WTC11 (cell line): ENCODE data around the gene C16orf90. TPM values are rescaled to one million over a fixed set of nuclear protein-coding genes. Genes with fewer than 3 reads are reported as not detected.

ENCODE experiments used
- ATAC-seq: fragments of 200-7000 bp; cut with Tn5 transposase; 2 replicates; pipeline ENCODE4 v1.10.0; 2021; ENCODE audit warnings: mild to moderate bottlenecking, moderate library complexity
- CTCF ChIA-PET: fragments of 300-600 bp; sonication (Branson Sonifier 250); formaldehyde crosslinking; loops from one replicate; lab custom pipeline; 2021; ENCODE audit warnings: antibody characterized with exemption; lab: Charles Lee
- POLR2A ChIA-PET: fragments of 350-600 bp; sonication (Branson Sonifier 250); formaldehyde crosslinking; loops from one replicate; lab custom pipeline; 2021; ENCODE audit warnings: antibody characterized with exemption; lab: Charles Lee
- DNase-seq: peaks from one replicate; pipeline ENCODE4 v3.0.0; 2021; ENCODE audit warnings: low spot score
- H3K27ac Mint-ChIP-seq: 2 replicates; pipeline ENCODE4 v1.8.0; 2021; ENCODE audit warnings: mixed read lengths
- H3K27me3 Mint-ChIP-seq: 2 replicates; pipeline ENCODE4 v1.8.0; 2021; ENCODE audit warnings: low read depth, mild to moderate bottlenecking, moderate library complexity, mixed read lengths
- H3K36me3 Mint-ChIP-seq: 2 replicates; pipeline ENCODE4 v1.8.0; 2021; ENCODE audit warnings: mixed read lengths
- H3K4me1 Mint-ChIP-seq: 2 replicates; pipeline ENCODE4 v1.8.0; 2022; ENCODE audit warnings: mixed read lengths
- H3K4me3 Mint-ChIP-seq: 2 replicates; pipeline ENCODE4 v1.8.0; 2021; ENCODE audit warnings: mild to moderate bottlenecking, moderate library complexity, mixed read lengths
- H3K9me3 Mint-ChIP-seq: 2 replicates; pipeline ENCODE4 v1.8.0; 2021; ENCODE audit warnings: mixed read lengths
- FOXJ3 ChIP-seq: sonication (generic); formaldehyde crosslinking; IDR thresholded peaks from 2 replicates; pipeline ENCODE4 v1.9.0; 2021; ENCODE audit warnings: missing genetic modification reagents, mild to moderate bottlenecking, borderline replicate concordance
- FOXP1 ChIP-seq: sonication (generic); formaldehyde crosslinking; IDR thresholded peaks from 2 replicates; pipeline ENCODE4 v1.8.0; 2022; ENCODE audit warnings: missing genetic modification reagents, mild to moderate bottlenecking, moderate library complexity, borderline replicate concordance
- JAZF1 ChIP-seq: fragments of 250-450 bp; sonication (Bioruptor Pico); IDR thresholded peaks from 2 replicates; pipeline ENCODE4 v1.9.0; 2021; ENCODE audit warnings: moderate library complexity, mild to moderate bottlenecking, inconsistent platforms
- NFATC4 ChIP-seq: fragments of 250-450 bp; sonication (Bioruptor Pico); IDR thresholded peaks from 2 replicates; pipeline ENCODE4 v1.9.0; 2021; ENCODE audit warnings: mild to moderate bottlenecking
- RORB ChIP-seq: fragments of 250-450 bp; sonication (Bioruptor Pico); IDR thresholded peaks from 2 replicates; pipeline ENCODE4 v1.9.0; 2021; ENCODE audit warnings: mild to moderate bottlenecking
- SMAD3 ChIP-seq: sonication (generic); formaldehyde crosslinking; IDR thresholded peaks from 2 replicates; pipeline ENCODE4 v1.8.0; 2022; ENCODE audit warnings: missing genetic modification reagents, mild to moderate bottlenecking, borderline replicate concordance
- SOX15 ChIP-seq: fragments of 250-450 bp; sonication (Bioruptor Pico); IDR thresholded peaks from 2 replicates; pipeline ENCODE4 v1.9.0; 2021; ENCODE audit warnings: mild to moderate bottlenecking
- ZNF121 ChIP-seq: sonication (generic); formaldehyde crosslinking; IDR thresholded peaks from 2 replicates; pipeline ENCODE4 v1.8.0; 2023; ENCODE audit warnings: missing genetic modification reagents
- ZNF263 ChIP-seq: sonication (generic); formaldehyde crosslinking; IDR thresholded peaks from 2 replicates; pipeline ENCODE4 v1.8.1; 2022; ENCODE audit warnings: low read depth, mild to moderate bottlenecking, moderate library complexity, missing genetic modification reagents
- ZNF423 ChIP-seq: fragments of 250-450 bp; sonication (Bioruptor Pico); IDR thresholded peaks from 2 replicates; pipeline ENCODE4 v2.1.2; 2022; ENCODE audit warnings: mild to moderate bottlenecking, moderate library complexity
- total RNA-seq: library from RNA; stranded (reverse); gene quantifications from 3 replicates; pipeline ENCODE4 v1.2.3, GENCODE V29; 2021
- TF ChIP-seq, protein P1 (sequence below): sonication (generic); formaldehyde crosslinking; IDR thresholded peaks from 2 replicates; pipeline ENCODE4 v1.8.0; 2022; ENCODE audit warnings: mild to moderate bottlenecking, missing genetic modification reagents
- TF ChIP-seq, protein P2 (sequence below): sonication (generic); formaldehyde crosslinking; IDR thresholded peaks from 2 replicates; pipeline ENCODE4 v1.8.1; 2023; ENCODE audit warnings: mild to moderate bottlenecking, moderate library complexity, missing genetic modification reagents
- TF ChIP-seq, protein P3 (sequence below): sonication (generic); formaldehyde crosslinking; IDR thresholded peaks from 2 replicates; pipeline ENCODE4 v1.8.0; 2022; ENCODE audit warnings: missing genetic modification reagents
- TF ChIP-seq, protein P4 (sequence below): sonication (generic); formaldehyde crosslinking; IDR thresholded peaks from 2 replicates; pipeline ENCODE4 v1.8.1; 2022; ENCODE audit warnings: mild to moderate bottlenecking, moderate library complexity, missing genetic modification reagents
- TF ChIP-seq, protein P5 (sequence below): sonication (generic); formaldehyde crosslinking; conservative IDR thresholded peaks from 2 replicates; pipeline ENCODE4 v1.8.1; 2022; ENCODE audit warnings: mild to moderate bottlenecking, missing genetic modification reagents
- TF ChIP-seq, protein P6 (sequence below): sonication (generic); formaldehyde crosslinking; IDR thresholded peaks from 2 replicates; pipeline ENCODE4 v1.8.0; 2023; ENCODE audit warnings: missing genetic modification reagents, mild to moderate bottlenecking, borderline replicate concordance
- TF ChIP-seq, protein P7 (sequence below): sonication (generic); formaldehyde crosslinking; IDR thresholded peaks from 2 replicates; pipeline ENCODE4 v1.8.1; 2022; ENCODE audit warnings: low read depth, missing genetic modification reagents, borderline replicate concordance
- TF ChIP-seq, protein P8 (sequence below): sonication (generic); formaldehyde crosslinking; IDR thresholded peaks from 2 replicates; pipeline ENCODE4 v1.8.0; 2022; ENCODE audit warnings: mild to moderate bottlenecking, missing genetic modification reagents
- TF ChIP-seq, protein P9 (sequence below): fragments of 250-450 bp; sonication (Bioruptor Pico); IDR thresholded peaks from 2 replicates; pipeline ENCODE4 v1.8.0; 2021; ENCODE audit warnings: mild to moderate bottlenecking
- TF ChIP-seq, protein P10 (sequence below): sonication (generic); formaldehyde crosslinking; IDR thresholded peaks from 2 replicates; pipeline ENCODE4 v1.8.1; 2023; ENCODE audit warnings: mild to moderate bottlenecking, missing genetic modification reagents, moderate library complexity

The C16orf90 gene
- total RNA-seq, 1 experiment from 2014 or later = not detected

DNA sequence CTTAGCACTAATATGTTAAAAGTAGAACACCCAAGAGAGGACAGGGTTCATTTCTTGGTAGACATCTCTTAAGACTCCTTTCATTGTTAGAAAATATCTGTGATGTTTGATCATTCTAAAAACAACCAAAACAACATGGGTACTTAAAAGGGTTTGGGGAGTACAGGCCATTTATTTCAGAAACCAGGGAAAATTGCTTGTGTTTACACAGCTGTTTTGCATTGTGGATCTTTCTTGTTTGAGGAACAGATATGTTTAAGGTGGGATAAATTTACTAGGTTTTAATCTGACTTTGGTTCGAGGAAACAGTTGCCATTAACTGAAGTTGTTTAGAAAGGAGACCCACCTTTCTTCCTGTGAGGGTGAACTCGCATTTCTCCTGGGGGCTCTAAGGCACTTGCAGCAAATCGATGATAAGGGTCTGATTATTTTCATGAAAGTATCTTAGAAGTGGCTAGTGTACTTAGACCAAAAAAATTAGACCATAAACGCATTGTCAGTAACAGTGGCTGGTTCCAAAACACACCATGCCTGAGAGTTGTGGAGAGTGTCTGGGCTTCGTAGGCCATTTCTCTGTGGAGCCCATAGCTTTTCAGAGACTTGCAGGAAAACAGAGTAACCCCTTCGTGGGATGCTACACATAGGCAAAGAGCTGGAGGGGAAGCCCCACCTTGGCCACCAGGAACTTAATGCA, 23.1 kb upstream of the C16orf90 start:
- ChIA-PET CTCF (no interaction called here), POLR2A (no interaction called here)
- Mint-ChIP-seq H3K4me1 (peaks cover 2% of the 10 kb centered on the region; the same call in 1 of the 2 replicates), H3K9me3 (no peaks in the 10 kb centered on the region), H3K36me3 (peaks cover 27% of the 10 kb centered on the region), H3K4me3 (no peak overlapping the region), H3K27me3 (no peaks in the 10 kb centered on the region), H3K27ac (no peak overlapping the region)
- ATAC-seq (no peak), DNase-seq (no peak)
- TF ChIP-seq NFATC4 (no peak), RORB (CRISPR knock-in tag) (no peak), SOX15 (CRISPR knock-in tag) (no peak), ZNF263 (CRISPR knock-in tag) (no peak), FOXP1 (no peak), ZNF423 (CRISPR knock-in tag) (no peak), ZNF121 (CRISPR knock-in tag) (no peak), JAZF1 (no peak), SMAD3 (CRISPR knock-in tag) (no peak), FOXJ3 (no peak)
- TF ChIP-seq, protein P1, sequence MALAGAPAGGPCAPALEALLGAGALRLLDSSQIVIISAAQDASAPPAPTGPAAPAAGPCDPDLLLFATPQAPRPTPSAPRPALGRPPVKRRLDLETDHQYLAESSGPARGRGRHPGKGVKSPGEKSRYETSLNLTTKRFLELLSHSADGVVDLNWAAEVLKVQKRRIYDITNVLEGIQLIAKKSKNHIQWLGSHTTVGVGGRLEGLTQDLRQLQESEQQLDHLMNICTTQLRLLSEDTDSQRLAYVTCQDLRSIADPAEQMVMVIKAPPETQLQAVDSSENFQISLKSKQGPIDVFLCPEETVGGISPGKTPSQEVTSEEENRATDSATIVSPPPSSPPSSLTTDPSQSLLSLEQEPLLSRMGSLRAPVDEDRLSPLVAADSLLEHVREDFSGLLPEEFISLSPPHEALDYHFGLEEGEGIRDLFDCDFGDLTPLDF (CRISPR knock-in tag) = no peak
- TF ChIP-seq, protein P2, sequence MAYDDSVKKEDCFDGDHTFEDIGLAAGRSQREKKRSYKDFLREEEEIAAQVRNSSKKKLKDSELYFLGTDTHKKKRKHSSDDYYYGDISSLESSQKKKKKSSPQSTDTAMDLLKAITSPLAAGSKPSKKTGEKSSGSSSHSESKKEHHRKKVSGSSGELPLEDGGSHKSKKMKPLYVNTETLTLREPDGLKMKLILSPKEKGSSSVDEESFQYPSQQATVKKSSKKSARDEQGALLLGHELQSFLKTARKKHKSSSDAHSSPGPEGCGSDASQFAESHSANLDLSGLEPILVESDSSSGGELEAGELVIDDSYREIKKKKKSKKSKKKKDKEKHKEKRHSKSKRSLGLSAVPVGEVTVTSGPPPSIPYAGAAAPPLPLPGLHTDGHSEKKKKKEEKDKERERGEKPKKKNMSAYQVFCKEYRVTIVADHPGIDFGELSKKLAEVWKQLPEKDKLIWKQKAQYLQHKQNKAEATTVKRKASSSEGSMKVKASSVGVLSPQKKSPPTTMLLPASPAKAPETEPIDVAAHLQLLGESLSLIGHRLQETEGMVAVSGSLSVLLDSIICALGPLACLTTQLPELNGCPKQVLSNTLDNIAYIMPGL (CRISPR knock-in tag) = no peak
- TF ChIP-seq, protein P3, sequence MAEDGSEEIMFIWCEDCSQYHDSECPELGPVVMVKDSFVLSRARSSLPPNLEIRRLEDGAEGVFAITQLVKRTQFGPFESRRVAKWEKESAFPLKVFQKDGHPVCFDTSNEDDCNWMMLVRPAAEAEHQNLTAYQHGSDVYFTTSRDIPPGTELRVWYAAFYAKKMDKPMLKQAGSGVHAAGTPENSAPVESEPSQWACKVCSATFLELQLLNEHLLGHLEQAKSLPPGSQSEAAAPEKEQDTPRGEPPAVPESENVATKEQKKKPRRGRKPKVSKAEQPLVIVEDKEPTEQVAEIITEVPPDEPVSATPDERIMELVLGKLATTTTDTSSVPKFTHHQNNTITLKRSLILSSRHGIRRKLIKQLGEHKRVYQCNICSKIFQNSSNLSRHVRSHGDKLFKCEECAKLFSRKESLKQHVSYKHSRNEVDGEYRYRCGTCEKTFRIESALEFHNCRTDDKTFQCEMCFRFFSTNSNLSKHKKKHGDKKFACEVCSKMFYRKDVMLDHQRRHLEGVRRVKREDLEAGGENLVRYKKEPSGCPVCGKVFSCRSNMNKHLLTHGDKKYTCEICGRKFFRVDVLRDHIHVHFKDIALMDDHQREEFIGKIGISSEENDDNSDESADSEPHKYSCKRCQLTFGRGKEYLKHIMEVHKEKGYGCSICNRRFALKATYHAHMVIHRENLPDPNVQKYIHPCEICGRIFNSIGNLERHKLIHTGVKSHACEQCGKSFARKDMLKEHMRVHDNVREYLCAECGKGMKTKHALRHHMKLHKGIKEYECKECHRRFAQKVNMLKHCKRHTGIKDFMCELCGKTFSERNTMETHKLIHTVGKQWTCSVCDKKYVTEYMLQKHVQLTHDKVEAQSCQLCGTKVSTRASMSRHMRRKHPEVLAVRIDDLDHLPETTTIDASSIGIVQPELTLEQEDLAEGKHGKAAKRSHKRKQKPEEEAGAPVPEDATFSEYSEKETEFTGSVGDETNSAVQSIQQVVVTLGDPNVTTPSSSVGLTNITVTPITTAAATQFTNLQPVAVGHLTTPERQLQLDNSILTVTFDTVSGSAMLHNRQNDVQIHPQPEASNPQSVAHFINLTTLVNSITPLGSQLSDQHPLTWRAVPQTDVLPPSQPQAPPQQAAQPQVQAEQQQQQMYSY = no peak
- TF ChIP-seq, protein P4, sequence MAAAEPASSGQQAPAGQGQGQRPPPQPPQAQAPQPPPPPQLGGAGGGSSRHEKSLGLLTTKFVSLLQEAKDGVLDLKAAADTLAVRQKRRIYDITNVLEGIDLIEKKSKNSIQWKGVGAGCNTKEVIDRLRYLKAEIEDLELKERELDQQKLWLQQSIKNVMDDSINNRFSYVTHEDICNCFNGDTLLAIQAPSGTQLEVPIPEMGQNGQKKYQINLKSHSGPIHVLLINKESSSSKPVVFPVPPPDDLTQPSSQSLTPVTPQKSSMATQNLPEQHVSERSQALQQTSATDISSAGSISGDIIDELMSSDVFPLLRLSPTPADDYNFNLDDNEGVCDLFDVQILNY (CRISPR knock-in tag) = no peak
- TF ChIP-seq, protein P5, sequence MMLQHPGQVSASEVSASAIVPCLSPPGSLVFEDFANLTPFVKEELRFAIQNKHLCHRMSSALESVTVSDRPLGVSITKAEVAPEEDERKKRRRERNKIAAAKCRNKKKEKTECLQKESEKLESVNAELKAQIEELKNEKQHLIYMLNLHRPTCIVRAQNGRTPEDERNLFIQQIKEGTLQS = no peak
- TF ChIP-seq, protein P6, sequence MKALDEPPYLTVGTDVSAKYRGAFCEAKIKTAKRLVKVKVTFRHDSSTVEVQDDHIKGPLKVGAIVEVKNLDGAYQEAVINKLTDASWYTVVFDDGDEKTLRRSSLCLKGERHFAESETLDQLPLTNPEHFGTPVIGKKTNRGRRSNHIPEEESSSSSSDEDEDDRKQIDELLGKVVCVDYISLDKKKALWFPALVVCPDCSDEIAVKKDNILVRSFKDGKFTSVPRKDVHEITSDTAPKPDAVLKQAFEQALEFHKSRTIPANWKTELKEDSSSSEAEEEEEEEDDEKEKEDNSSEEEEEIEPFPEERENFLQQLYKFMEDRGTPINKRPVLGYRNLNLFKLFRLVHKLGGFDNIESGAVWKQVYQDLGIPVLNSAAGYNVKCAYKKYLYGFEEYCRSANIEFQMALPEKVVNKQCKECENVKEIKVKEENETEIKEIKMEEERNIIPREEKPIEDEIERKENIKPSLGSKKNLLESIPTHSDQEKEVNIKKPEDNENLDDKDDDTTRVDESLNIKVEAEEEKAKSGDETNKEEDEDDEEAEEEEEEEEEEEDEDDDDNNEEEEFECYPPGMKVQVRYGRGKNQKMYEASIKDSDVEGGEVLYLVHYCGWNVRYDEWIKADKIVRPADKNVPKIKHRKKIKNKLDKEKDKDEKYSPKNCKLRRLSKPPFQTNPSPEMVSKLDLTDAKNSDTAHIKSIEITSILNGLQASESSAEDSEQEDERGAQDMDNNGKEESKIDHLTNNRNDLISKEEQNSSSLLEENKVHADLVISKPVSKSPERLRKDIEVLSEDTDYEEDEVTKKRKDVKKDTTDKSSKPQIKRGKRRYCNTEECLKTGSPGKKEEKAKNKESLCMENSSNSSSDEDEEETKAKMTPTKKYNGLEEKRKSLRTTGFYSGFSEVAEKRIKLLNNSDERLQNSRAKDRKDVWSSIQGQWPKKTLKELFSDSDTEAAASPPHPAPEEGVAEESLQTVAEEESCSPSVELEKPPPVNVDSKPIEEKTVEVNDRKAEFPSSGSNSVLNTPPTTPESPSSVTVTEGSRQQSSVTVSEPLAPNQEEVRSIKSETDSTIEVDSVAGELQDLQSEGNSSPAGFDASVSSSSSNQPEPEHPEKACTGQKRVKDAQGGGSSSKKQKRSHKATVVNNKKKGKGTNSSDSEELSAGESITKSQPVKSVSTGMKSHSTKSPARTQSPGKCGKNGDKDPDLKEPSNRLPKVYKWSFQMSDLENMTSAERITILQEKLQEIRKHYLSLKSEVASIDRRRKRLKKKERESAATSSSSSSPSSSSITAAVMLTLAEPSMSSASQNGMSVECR = no peak
- TF ChIP-seq, protein P7, sequence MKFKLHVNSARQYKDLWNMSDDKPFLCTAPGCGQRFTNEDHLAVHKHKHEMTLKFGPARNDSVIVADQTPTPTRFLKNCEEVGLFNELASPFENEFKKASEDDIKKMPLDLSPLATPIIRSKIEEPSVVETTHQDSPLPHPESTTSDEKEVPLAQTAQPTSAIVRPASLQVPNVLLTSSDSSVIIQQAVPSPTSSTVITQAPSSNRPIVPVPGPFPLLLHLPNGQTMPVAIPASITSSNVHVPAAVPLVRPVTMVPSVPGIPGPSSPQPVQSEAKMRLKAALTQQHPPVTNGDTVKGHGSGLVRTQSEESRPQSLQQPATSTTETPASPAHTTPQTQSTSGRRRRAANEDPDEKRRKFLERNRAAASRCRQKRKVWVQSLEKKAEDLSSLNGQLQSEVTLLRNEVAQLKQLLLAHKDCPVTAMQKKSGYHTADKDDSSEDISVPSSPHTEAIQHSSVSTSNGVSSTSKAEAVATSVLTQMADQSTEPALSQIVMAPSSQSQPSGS = no peak
- TF ChIP-seq, protein P8, sequence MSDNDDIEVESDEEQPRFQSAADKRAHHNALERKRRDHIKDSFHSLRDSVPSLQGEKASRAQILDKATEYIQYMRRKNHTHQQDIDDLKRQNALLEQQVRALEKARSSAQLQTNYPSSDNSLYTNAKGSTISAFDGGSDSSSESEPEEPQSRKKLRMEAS = no peak
- TF ChIP-seq, protein P9, sequence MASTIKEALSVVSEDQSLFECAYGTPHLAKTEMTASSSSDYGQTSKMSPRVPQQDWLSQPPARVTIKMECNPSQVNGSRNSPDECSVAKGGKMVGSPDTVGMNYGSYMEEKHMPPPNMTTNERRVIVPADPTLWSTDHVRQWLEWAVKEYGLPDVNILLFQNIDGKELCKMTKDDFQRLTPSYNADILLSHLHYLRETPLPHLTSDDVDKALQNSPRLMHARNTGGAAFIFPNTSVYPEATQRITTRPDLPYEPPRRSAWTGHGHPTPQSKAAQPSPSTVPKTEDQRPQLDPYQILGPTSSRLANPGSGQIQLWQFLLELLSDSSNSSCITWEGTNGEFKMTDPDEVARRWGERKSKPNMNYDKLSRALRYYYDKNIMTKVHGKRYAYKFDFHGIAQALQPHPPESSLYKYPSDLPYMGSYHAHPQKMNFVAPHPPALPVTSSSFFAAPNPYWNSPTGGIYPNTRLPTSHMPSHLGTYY (CRISPR knock-in tag) = no peak
- TF ChIP-seq, protein P10, sequence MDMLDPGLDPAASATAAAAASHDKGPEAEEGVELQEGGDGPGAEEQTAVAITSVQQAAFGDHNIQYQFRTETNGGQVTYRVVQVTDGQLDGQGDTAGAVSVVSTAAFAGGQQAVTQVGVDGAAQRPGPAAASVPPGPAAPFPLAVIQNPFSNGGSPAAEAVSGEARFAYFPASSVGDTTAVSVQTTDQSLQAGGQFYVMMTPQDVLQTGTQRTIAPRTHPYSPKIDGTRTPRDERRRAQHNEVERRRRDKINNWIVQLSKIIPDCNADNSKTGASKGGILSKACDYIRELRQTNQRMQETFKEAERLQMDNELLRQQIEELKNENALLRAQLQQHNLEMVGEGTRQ (CRISPR knock-in tag) = no peak
